ENCODE measurements around the gene FUCA1. TPM values are rescaled to one million over a fixed set of nuclear protein-coding genes. Genes with fewer than 3 reads are reported as not detected.
A peak's percentile ranks its signal among the peaks of the same experiment; 100 is the strongest.

FUCA1 gene
- total and polyA plus RNA-seq, 2 of the 8 experiments (the other 6 are each of a cell fraction or from before 2014, with no cell fraction given), result 5.9 to 6.4 TPM

DNA sequence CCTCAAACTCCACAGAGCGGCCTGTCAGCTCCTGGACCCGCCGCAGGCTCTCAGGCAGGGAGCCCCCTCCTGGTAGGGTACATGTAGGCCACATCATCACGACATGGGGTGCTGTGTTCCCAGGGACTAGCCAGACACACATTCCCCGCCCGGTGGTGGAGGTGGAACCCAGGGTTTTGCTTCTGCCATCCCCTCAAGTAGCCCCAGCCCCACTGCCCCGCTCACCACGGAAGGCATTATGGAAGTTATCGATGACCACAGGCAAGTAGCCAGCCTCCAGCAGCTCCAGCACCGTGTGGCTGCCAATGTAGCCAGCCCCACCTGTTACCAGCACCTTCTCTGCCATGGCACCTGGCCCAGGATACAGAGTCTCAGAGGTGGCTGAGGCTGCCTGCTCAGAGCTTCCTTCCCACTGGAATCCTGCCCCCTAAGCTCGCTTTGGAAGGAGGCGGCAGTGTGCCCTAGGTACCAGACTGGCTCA lies 69.4 kb downstream of the FUCA1 start (continued):
- TF ChIP-seq, protein P1, sequence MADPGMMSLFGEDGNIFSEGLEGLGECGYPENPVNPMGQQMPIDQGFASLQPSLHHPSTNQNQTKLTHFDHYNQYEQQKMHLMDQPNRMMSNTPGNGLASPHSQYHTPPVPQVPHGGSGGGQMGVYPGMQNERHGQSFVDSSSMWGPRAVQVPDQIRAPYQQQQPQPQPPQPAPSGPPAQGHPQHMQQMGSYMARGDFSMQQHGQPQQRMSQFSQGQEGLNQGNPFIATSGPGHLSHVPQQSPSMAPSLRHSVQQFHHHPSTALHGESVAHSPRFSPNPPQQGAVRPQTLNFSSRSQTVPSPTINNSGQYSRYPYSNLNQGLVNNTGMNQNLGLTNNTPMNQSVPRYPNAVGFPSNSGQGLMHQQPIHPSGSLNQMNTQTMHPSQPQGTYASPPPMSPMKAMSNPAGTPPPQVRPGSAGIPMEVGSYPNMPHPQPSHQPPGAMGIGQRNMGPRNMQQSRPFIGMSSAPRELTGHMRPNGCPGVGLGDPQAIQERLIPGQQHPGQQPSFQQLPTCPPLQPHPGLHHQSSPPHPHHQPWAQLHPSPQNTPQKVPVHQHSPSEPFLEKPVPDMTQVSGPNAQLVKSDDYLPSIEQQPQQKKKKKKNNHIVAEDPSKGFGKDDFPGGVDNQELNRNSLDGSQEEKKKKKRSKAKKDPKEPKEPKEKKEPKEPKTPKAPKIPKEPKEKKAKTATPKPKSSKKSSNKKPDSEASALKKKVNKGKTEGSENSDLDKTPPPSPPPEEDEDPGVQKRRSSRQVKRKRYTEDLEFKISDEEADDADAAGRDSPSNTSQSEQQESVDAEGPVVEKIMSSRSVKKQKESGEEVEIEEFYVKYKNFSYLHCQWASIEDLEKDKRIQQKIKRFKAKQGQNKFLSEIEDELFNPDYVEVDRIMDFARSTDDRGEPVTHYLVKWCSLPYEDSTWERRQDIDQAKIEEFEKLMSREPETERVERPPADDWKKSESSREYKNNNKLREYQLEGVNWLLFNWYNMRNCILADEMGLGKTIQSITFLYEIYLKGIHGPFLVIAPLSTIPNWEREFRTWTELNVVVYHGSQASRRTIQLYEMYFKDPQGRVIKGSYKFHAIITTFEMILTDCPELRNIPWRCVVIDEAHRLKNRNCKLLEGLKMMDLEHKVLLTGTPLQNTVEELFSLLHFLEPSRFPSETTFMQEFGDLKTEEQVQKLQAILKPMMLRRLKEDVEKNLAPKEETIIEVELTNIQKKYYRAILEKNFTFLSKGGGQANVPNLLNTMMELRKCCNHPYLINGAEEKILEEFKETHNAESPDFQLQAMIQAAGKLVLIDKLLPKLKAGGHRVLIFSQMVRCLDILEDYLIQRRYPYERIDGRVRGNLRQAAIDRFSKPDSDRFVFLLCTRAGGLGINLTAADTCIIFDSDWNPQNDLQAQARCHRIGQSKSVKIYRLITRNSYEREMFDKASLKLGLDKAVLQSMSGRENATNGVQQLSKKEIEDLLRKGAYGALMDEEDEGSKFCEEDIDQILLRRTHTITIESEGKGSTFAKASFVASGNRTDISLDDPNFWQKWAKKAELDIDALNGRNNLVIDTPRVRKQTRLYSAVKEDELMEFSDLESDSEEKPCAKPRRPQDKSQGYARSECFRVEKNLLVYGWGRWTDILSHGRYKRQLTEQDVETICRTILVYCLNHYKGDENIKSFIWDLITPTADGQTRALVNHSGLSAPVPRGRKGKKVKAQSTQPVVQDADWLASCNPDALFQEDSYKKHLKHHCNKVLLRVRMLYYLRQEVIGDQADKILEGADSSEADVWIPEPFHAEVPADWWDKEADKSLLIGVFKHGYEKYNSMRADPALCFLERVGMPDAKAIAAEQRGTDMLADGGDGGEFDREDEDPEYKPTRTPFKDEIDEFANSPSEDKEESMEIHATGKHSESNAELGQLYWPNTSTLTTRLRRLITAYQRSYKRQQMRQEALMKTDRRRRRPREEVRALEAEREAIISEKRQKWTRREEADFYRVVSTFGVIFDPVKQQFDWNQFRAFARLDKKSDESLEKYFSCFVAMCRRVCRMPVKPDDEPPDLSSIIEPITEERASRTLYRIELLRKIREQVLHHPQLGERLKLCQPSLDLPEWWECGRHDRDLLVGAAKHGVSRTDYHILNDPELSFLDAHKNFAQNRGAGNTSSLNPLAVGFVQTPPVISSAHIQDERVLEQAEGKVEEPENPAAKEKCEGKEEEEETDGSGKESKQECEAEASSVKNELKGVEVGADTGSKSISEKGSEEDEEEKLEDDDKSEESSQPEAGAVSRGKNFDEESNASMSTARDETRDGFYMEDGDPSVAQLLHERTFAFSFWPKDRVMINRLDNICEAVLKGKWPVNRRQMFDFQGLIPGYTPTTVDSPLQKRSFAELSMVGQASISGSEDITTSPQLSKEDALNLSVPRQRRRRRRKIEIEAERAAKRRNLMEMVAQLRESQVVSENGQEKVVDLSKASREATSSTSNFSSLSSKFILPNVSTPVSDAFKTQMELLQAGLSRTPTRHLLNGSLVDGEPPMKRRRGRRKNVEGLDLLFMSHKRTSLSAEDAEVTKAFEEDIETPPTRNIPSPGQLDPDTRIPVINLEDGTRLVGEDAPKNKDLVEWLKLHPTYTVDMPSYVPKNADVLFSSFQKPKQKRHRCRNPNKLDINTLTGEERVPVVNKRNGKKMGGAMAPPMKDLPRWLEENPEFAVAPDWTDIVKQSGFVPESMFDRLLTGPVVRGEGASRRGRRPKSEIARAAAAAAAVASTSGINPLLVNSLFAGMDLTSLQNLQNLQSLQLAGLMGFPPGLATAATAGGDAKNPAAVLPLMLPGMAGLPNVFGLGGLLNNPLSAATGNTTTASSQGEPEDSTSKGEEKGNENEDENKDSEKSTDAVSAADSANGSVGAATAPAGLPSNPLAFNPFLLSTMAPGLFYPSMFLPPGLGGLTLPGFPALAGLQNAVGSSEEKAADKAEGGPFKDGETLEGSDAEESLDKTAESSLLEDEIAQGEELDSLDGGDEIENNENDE (IDR thresholded peaks at IDR 0.05; ENCODE audit: insufficient replicate concordance, low read length), result no peak
- no peak for TF ChIP-seq GABPA (IDR thresholded peaks at IDR 0.05; ENCODE audit: borderline replicate concordance, insufficient read depth, low read length)
- TF ChIP-seq RBBP5 (IDR thresholded peaks at IDR 0.05; ENCODE audit: borderline replicate concordance, low read depth, low read length), result no peak
- no peak for TF ChIP-seq NRF1 (IDR thresholded peaks at IDR 0.05; ENCODE audit: low read depth, low read length)
- no peak for TF ChIP-seq GTF2F1 (IDR thresholded peaks at IDR 0.05; ENCODE audit: borderline replicate concordance, low read depth, low read length)
- TF ChIP-seq SIX5 (IDR thresholded peaks at IDR 0.05; ENCODE audit: low read depth, low read length), result no peak
- TF ChIP-seq SP2 (IDR thresholded peaks at IDR 0.05; ENCODE audit: low read length), result no peak
- peak; percentile 3 for TF ChIP-seq KDM4A (IDR thresholded peaks at IDR 0.05; ENCODE audit: low read depth, low read length, severe bottlenecking)
- no peak for TF ChIP-seq RNF2 (IDR thresholded peaks at IDR 0.05; ENCODE audit: borderline replicate concordance, low read depth, low read length, missing control alignments, poor library complexity, severe bottlenecking)
- TF ChIP-seq BACH1 (IDR thresholded peaks at IDR 0.05; ENCODE audit: low read length), result no peak
- no peak for TF ChIP-seq POU5F1 (IDR thresholded peaks at IDR 0.05; ENCODE audit: low read depth, low read length)

Data from H1 (cell line).